Neural progenitor cell (in vitro differentiated cells): ENCODE results near the gene ISCA2. TPM values are rescaled to one million over a fixed set of nuclear protein-coding genes. Genes with fewer than 3 reads are reported as not detected.

Source experiments
- DNase-seq: peaks from one replicate; pipeline ENCODE4 v3.0.0-alpha.2; 2016; ENCODE audit warnings: low spot score
- H2AFZ ChIP-seq: fragments of 200-600 bp; sonication (generic); replicated peaks from 2 replicates; pipeline ENCODE4 v1.6.1; 2016; ENCODE audit warnings: antibody characterized with exemption
- H3F3A ChIP-seq: fragments of 200-600 bp; sonication (generic); 2 replicates; pipeline ENCODE4 v1.6.1; 2016; ENCODE audit warnings: antibody characterized with exemption, low read depth
- H3K27ac ChIP-seq: fragments of 200-600 bp; sonication (generic); 2 replicates; pipeline ENCODE4 v1.5.1; 2016; ENCODE audit warnings: mild to moderate bottlenecking
- H3K27me3 ChIP-seq: fragments of 200-600 bp; sonication (generic); 2 replicates; pipeline ENCODE4 v1.6.1; 2016; ENCODE audit warnings: mild to moderate bottlenecking, moderate library complexity
- H3K36me3 ChIP-seq: fragments of 200-600 bp; sonication (generic); 2 replicates; pipeline ENCODE4 v1.5.1; 2016
- H3K4me1 ChIP-seq: fragments of 200-600 bp; sonication (generic); 2 replicates; pipeline ENCODE4 v1.6.1; 2016; ENCODE audit warnings: mixed run types
- H3K4me2 ChIP-seq: fragments of 200-600 bp; sonication (generic); 2 replicates; pipeline ENCODE4 v1.6.1; 2016
- H3K4me3 ChIP-seq: fragments of 200-600 bp; sonication (generic); 2 replicates; pipeline ENCODE4 v1.5.1; 2016
- H3K79me2 ChIP-seq: fragments of 200-600 bp; sonication (generic); 2 replicates; pipeline ENCODE4 v1.6.1; 2016; ENCODE audit warnings: low read depth
- H3K9ac ChIP-seq: fragments of 200-600 bp; sonication (generic); 2 replicates; pipeline ENCODE4 v1.6.1; 2016
- H3K9me3 ChIP-seq: fragments of 200-600 bp; sonication (generic); 2 replicates; pipeline ENCODE4 v1.5.1; 2016; ENCODE audit warnings: low read depth
- H4K20me1 ChIP-seq: fragments of 200-600 bp; sonication (generic); 2 replicates; pipeline ENCODE4 v1.6.1; 2016; ENCODE audit warnings: low read depth
- H3K27ac Mint-ChIP-seq: 3 replicates; pipeline ENCODE4 v1.8.0; 2021; ENCODE audit warnings: mixed read lengths
- H3K27me3 Mint-ChIP-seq: 2 replicates; pipeline ENCODE4 v1.8.0; 2022; ENCODE audit warnings: low read depth, mild to moderate bottlenecking, inconsistent platforms, moderate library complexity, mixed read lengths; ENCODE audit not compliant: insufficient read depth
- H3K36me3 Mint-ChIP-seq: 3 replicates; pipeline ENCODE4 v1.8.0; 2021; ENCODE audit warnings: mixed read lengths
- H3K4me1 Mint-ChIP-seq: 3 replicates; pipeline ENCODE4 v1.8.0; 2021; ENCODE audit warnings: mixed read lengths
- H3K4me3 Mint-ChIP-seq: 3 replicates; pipeline ENCODE4 v1.8.0; 2021; ENCODE audit warnings: mild to moderate bottlenecking, moderate library complexity, mixed read lengths
- H3K9me3 Mint-ChIP-seq: 3 replicates; pipeline ENCODE4 v1.8.0; 2020; ENCODE audit warnings: mixed read lengths
- CTCF ChIP-seq: fragments of 200-600 bp; sonication (generic); IDR thresholded peaks from 2 replicates; pipeline ENCODE4 v1.5.1; 2017; ENCODE audit warnings: antibody characterized with exemption, mild to moderate bottlenecking
- EZH2 ChIP-seq: fragments of 200-600 bp; sonication (generic); IDR thresholded peaks from 2 replicates; pipeline ENCODE4 v1.6.1; 2017; ENCODE audit warnings: antibody characterized with exemption, mild to moderate bottlenecking, moderate library complexity
- EZH2phosphoT487 ChIP-seq: fragments of 200-600 bp; sonication (generic); IDR thresholded peaks from 2 replicates; pipeline ENCODE4 v1.6.1; 2017; ENCODE audit warnings: antibody characterized with exemption
- total RNA-seq: library from RNA; depleted of rRNA; stranded (reverse); fragments of >200 nt; gene quantifications from 2 replicates; pipeline ENCODE4 v1.2.3, GENCODE V29; 2015; ENCODE audit warnings: low replicate concordance

ISCA2 gene
- total RNA-seq, 1 donor from 2014 or later, result 45.5 TPM

- H3K4me1 ChIP-seq, result peaks cover 25% of the 10 kb centered on the region
- Mint-ChIP-seq H3K27ac (peak overlapping the region; percentile 89), H3K36me3 (peaks cover 2% of the 10 kb centered on the region), H3K9me3 (no peaks in the 10 kb centered on the region), H3K4me1 (peaks cover 21% of the 10 kb centered on the region), H3K4me3 (peak overlapping the region; percentile 55), H3K27me3 (peaks cover 4% of the 10 kb centered on the region)
- H3K4me2 ChIP-seq, result peak overlapping the region; percentile 50
- H3K4me3 ChIP-seq, result no peak overlapping the region
- H4K20me1 ChIP-seq, result peaks cover 6% of the 10 kb centered on the region
- H2AFZ ChIP-seq, result no peak overlapping the region
- no peaks in the 10 kb centered on the region for H3K27me3 ChIP-seq
- H3F3A ChIP-seq, result peaks cover 40% of the 10 kb centered on the region
- H3K27ac ChIP-seq, result peak overlapping the region; percentile 63
- DNase-seq, result peak; percentile 89
- TF ChIP-seq EZH2 (no peak), CTCF (peak; percentile 73)
- no peaks in the 10 kb centered on the region for H3K9me3 ChIP-seq
- H3K36me3 ChIP-seq, result peaks cover under 1% of the 10 kb centered on the region
- peaks cover 4% of the 10 kb centered on the region for H3K79me2 ChIP-seq
- no peak overlapping the region for H3K9ac ChIP-seq
Measured at GRCh38 chr14:74501135-74501614, 7.6 kb downstream of the ISCA2 start.

- Histone ChIP-seq H3K27me3 (no peaks in the 10 kb centered on the region), H4K20me1 (peaks cover 6% of the 10 kb centered on the region), H3K4me1 (peaks cover 25% of the 10 kb centered on the region), H2AFZ (no peak overlapping the region), H3K9me3 (no peaks in the 10 kb centered on the region), H3K27ac (no peak overlapping the region), H3K4me3 (no peak overlapping the region), H3K36me3 (no peaks in the 10 kb centered on the region), H3K79me2 (peaks cover 4% of the 10 kb centered on the region), H3K4me2 (peak overlapping the region; percentile 50), H3K9ac (no peak overlapping the region), H3F3A (peaks cover 40% of the 10 kb centered on the region)
- H3K36me3 Mint-ChIP-seq, result no peaks in the 10 kb centered on the region
- no peak for DNase-seq
- H3K27ac Mint-ChIP-seq, result peak overlapping the region; percentile 89
- TF ChIP-seq EZH2 (no peak), CTCF (no peak), EZH2phosphoT487 (no peak)
- H3K4me3 Mint-ChIP-seq, result no peak overlapping the region
- H3K9me3 Mint-ChIP-seq, result no peaks in the 10 kb centered on the region
- H3K4me1 Mint-ChIP-seq, result peaks cover 24% of the 10 kb centered on the region
- H3K27me3 Mint-ChIP-seq, result peaks cover 5% of the 10 kb centered on the region
Measured at GRCh38 chr14:74501691-74502090, 8.1 kb downstream of the ISCA2 start.

- H4K20me1 ChIP-seq, result peaks cover 6% of the 10 kb centered on the region
- no peaks in the 10 kb centered on the region for H3K9me3 Mint-ChIP-seq
- H3K36me3 Mint-ChIP-seq, result no peaks in the 10 kb centered on the region
- H3K4me2 ChIP-seq, result no peak overlapping the region
- no peak overlapping the region for H3K27ac ChIP-seq
- peak overlapping the region; percentile 31 for H3K27ac Mint-ChIP-seq
- H3K36me3 ChIP-seq, result no peaks in the 10 kb centered on the region
- no peak overlapping the region for H2AFZ ChIP-seq
- H3K27me3 ChIP-seq, result no peaks in the 10 kb centered on the region
- peak; percentile 62 for TF ChIP-seq CTCF
- no peak for TF ChIP-seq EZH2phosphoT487
- no peak overlapping the region for H3K4me3 Mint-ChIP-seq
- no peak overlapping the region for H3K4me3 ChIP-seq
- H3K4me1 ChIP-seq, result peaks cover 25% of the 10 kb centered on the region
- peak; percentile 69 for DNase-seq
- peaks cover 40% of the 10 kb centered on the region for H3F3A ChIP-seq
- no peaks in the 10 kb centered on the region for H3K9me3 ChIP-seq
- no peak overlapping the region for H3K9ac ChIP-seq
- H3K4me1 Mint-ChIP-seq, result peaks cover 30% of the 10 kb centered on the region
- peaks cover 3% of the 10 kb centered on the region for H3K79me2 ChIP-seq
- H3K27me3 Mint-ChIP-seq, result peaks cover 6% of the 10 kb centered on the region
Measured at GRCh38 chr14:74502236-74503019, 8.9 kb downstream of the ISCA2 start.
